Progenitor cell of endocrine pancreas (in vitro differentiated cells): ENCODE results near the gene ADARB2. TPM values are rescaled to one million over a fixed set of nuclear protein-coding genes. Genes with fewer than 3 reads are reported as not detected.
"Not testable (repeated sequence)": the region's sequence is repeated elsewhere in the genome, so short reads cannot be mapped to it uniquely, and the experiment has no call there.

Source experiments
- DNase-seq: peaks from one replicate; pipeline ENCODE4 v3.0.0; 2021; ENCODE audit warnings: low spot score; ENCODE audit not compliant: unreplicated experiment
- H3K27ac Mint-ChIP-seq: 2 replicates; pipeline ENCODE4 v1.8.0; 2021; ENCODE audit warnings: mild to moderate bottlenecking, moderate library complexity, mixed read lengths
- H3K27me3 Mint-ChIP-seq: 2 replicates; pipeline ENCODE4 v1.8.0; 2021; ENCODE audit warnings: mixed read lengths
- H3K36me3 Mint-ChIP-seq: 2 replicates; pipeline ENCODE4 v1.8.0; 2022; ENCODE audit warnings: mixed read lengths; ENCODE audit not compliant: insufficient read depth
- H3K4me1 Mint-ChIP-seq: 2 replicates; pipeline ENCODE4 v1.8.0; 2021; ENCODE audit warnings: low read depth, mixed read lengths
- H3K4me3 Mint-ChIP-seq: 2 replicates; pipeline ENCODE4 v1.8.0; 2021; ENCODE audit warnings: low read depth, mild to moderate bottlenecking, moderate library complexity, mixed read lengths
- H3K9me3 Mint-ChIP-seq: 2 replicates; pipeline ENCODE4 v1.8.0; 2021; ENCODE audit warnings: low read depth, mixed read lengths
- CTCF ChIP-seq: fragments of 200-600 bp; sonication (generic); IDR thresholded peaks from one replicate; pipeline ENCODE4 v1.5.0; 2021; ENCODE audit warnings: antibody characterized with exemption, mild to moderate bottlenecking; ENCODE audit not compliant: unreplicated experiment
- total RNA-seq: library from RNA; stranded (reverse); gene quantifications from 2 replicates; pipeline ENCODE4 v1.2.1, GENCODE V29; 2021

The ADARB2 gene
- total RNA-seq, 1 donor from 2014 or later: 1.3 TPM

GRCh38 chr10:1776127-1776662, 38.9 kb upstream of the ADARB2 start:
- no peak overlapping the region for H3K4me3 Mint-ChIP-seq
- no peaks in the 10 kb centered on the region for H3K36me3 Mint-ChIP-seq
- H3K9me3 Mint-ChIP-seq: no peaks in the 10 kb centered on the region
- no peak for TF ChIP-seq CTCF
- peaks cover 2% of the 10 kb centered on the region for H3K4me1 Mint-ChIP-seq
- peaks cover 2% of the 10 kb centered on the region for H3K27me3 Mint-ChIP-seq
- DNase-seq: no peak
- H3K27ac Mint-ChIP-seq: no peak overlapping the region

DNA sequence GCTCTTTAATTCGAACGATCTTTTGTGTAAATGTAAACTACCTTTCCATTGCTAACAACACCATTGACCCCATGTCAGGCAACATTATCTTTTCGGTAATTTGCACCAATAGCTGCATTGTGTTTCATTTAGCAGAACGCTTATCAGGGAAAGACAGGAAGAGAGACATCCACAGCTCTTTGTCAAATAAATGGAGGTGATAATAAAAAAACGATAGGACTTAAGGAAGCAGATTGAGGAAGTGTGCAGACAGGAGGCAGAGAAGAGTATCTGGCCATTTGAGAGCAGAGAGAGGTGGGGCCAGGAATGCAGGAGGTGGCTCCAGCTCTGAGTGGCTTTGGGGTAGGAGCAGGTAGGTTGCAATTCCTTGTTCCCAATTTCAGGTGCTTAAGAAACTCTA, 37.5 kb upstream of the ADARB2 start:
- Mint-ChIP-seq H3K4me3 (no peak overlapping the region), H3K27me3 (no peaks in the 10 kb centered on the region), H3K4me1 (peaks cover 2% of the 10 kb centered on the region), H3K9me3 (no peaks in the 10 kb centered on the region), H3K27ac (no peak overlapping the region), H3K36me3 (no peaks in the 10 kb centered on the region)
- DNase-seq: no peak
- no peak for TF ChIP-seq CTCF

- not testable (repeated sequence) for H3K36me3 Mint-ChIP-seq, H3K4me1 Mint-ChIP-seq, H3K9me3 Mint-ChIP-seq, H3K27ac Mint-ChIP-seq, H3K4me3 Mint-ChIP-seq, H3K27me3 Mint-ChIP-seq, DNase-seq
These were observed 35.9 kb upstream of the ADARB2 start for GRCh38 chr10:1773204-1773603.

- Mint-ChIP-seq H3K4me3 (no peak overlapping the region), H3K27ac (no peak overlapping the region), H3K27me3 (peaks cover 3% of the 10 kb centered on the region), H3K4me1 (no peaks in the 10 kb centered on the region), H3K36me3 (no peaks in the 10 kb centered on the region), H3K9me3 (no peaks in the 10 kb centered on the region)
- TF ChIP-seq CTCF: no peak
- no peak for DNase-seq
These were observed 28.7 kb upstream of the ADARB2 start for GRCh38 chr10:1766049-1766448.

DNA sequence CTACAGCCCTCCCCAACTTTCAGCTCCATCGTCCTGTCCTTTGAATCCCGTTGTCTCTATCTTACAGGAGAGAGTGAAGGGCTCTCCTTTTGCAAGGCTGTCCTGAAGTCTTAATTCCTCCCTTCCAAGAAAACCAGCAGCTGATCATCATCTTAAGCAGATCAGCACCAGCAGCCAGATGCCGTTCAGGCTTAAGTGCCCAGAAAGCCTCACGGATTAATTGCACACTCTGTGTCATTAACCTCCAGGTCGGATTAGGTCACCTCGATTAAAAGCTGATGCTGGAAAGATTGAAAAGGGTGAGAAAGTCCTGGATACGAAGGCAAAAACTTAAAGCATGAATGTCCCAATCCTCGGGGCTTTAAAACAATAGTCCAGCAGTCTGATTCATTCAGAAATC, 24.8 kb upstream of the ADARB2 start:
- Mint-ChIP-seq H3K9me3 (peaks cover 15% of the 10 kb centered on the region), H3K36me3 (peaks cover 2% of the 10 kb centered on the region), H3K27me3 (peaks cover 3% of the 10 kb centered on the region), H3K4me1 (no peaks in the 10 kb centered on the region), H3K4me3 (no peak overlapping the region), H3K27ac (no peak overlapping the region)
- TF ChIP-seq CTCF: no peak
- no peak for DNase-seq

DNA sequence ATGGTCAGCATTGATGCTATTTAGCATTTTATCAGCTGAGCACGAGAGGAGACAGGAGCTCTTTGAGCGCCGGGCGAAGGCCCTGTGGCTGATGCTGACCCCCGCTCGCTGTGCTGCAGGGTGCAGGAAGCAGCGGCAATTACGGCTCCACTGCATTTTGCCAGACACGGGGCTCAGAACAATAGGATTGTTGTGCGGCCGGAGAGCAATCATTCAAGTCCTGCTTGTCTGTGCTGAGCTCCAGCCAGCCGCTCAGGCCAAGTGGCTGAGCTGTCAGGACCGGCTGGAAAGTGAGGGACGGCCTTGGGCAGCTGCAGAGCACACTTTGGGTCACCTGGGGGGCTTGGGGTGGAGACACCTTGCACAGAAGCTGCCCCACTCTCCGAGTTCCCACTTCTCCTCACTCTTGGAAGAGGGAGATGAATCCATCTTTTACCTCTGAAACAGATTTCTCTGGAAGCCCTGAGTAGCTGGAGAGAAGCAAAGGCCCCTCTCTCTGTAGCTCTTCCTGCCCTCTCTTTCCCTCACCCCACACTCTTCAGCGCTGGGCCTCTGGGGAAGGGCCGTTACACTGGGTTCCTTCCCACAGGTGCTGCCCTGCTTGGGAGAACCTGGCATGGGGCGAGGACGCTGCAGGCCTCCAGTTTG, 17.3 kb upstream of the ADARB2 start:
- H3K36me3 Mint-ChIP-seq: peaks cover 2% of the 10 kb centered on the region
- peaks cover 11% of the 10 kb centered on the region for H3K4me1 Mint-ChIP-seq
- peak overlapping the region; percentile 34 for H3K27ac Mint-ChIP-seq
- H3K27me3 Mint-ChIP-seq: peaks cover 13% of the 10 kb centered on the region
- no peak for TF ChIP-seq CTCF
- peaks cover 21% of the 10 kb centered on the region for H3K9me3 Mint-ChIP-seq
- no peak overlapping the region for H3K4me3 Mint-ChIP-seq
- DNase-seq: no peak
